GM18867 (cell line): ENCODE data around the gene LSP1.
"Not testable (repeated sequence)": the region's sequence is repeated elsewhere in the genome, so short reads cannot be mapped to it uniquely, and the experiment has no call there.

Source experiments
- ATAC-seq: cut with Tn5 transposase; IDR thresholded peaks from one replicate; pipeline ENCODE4 v1.9.1; 2021; ENCODE audit warnings: mild to moderate bottlenecking, moderate library complexity; ENCODE audit not compliant: unreplicated experiment

LSP1 gene

GRCh38 chr11:1937616-1938342 is 84.9 kb downstream of the LSP1 start:
- ATAC-seq, result no peak

DNA sequence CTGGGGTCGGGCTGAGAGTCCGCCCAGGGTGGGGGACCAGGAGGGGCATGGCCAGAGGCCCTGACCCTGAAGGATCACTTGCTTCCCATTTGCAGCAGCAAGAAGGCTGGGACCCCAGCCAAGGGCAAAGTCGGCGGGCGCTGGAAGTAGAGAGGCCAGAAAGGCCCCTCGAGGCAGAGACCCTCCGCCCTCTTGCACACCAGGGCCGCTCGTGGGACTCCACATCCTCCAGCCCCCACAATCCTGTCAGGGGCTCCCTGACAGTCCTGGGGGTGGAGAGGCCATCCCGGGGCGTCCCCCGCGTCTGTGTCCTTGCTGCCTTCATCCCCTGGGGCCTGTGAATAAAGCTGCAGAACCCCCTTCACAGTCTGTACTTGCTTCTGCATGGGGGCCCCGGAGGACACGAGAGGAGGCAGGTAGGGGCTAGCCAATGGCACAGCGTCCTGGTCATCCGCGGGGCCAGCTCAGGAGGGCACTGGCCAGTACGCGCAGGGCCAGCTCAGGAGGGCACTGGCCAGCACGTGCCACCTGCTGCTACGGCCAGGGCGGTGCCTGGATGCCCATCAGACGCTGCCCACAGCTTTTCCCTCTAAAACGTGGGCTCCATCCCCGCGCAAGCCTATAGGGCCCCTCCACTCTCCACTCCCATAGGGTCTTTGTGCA is 85.6 kb downstream of the LSP1 start:
- no peak for ATAC-seq

GRCh38 chr11:1939006-1939625 is 86.2 kb downstream of the LSP1 start:
- ATAC-seq, result no peak

- ATAC-seq, result not testable (repeated sequence)
These were observed 86.9 kb downstream of the LSP1 start for GRCh38 chr11:1939788-1940187.
